Left lung (tissue), 10 donors: ENCODE data around the gene ZNF212. TPM values are rescaled to one million over a fixed set of nuclear protein-coding genes. Genes with fewer than 3 reads are reported as not detected.

Experiments used
- ATAC-seq: fragments of 200-7000 bp; cut with Tn5 transposase; one replicate; pipeline ENCODE4 v1.9.1; 2020; ENCODE audit warnings: moderate library complexity
- DNase-seq, 4 donors: peaks; one replicate each; pipeline ENCODE4 v3.0.0-alpha.2; 2013 to 2020
- H3K27ac ChIP-seq, 2 donors: fragments of 200-600 bp; sonication (generic) in 1 of 2; one replicate each; pipeline versions ENCODE4 v1.5.0 to v1.8.0; 2020 to 2021
- H3K27me3 ChIP-seq, 2 donors: fragments of 200-600 bp; sonication (generic) in 1 of 2; one replicate each; pipeline versions ENCODE4 v1.5.0 to v1.8.0; 2020 to 2021
- H3K36me3 ChIP-seq, 2 donors: fragments of 200-600 bp; sonication (generic) in 1 of 2; one replicate each; pipeline versions ENCODE4 v1.5.0 to v1.8.0; 2020 to 2021
- H3K4me1 ChIP-seq, 2 donors: fragments of 200-600 bp; one replicate each; pipeline ENCODE4 v1.8.0; 2021
- H3K4me3 ChIP-seq, 2 donors: fragments of 200-600 bp; sonication (generic) in 1 of 2; one replicate each; pipeline versions ENCODE4 v1.5.0 to v1.8.0; 2020 to 2021; ENCODE audit warnings: mild to moderate bottlenecking in 1 of 2
- H3K9me3 ChIP-seq, 2 donors: fragments of 200-600 bp; sonication (generic) in 1 of 2; one replicate each; pipeline versions ENCODE4 v1.5.0 to v1.8.0; 2020 to 2021
- intact Hi-C, 2 donors: fragments of 100-400 bp; cut with DNase I; formaldehyde crosslinking; loops; one replicate each; pipeline versions ENCODE4 v1.11.2 to v1.14.2; 2022
- polyA plus RNA-seq, 6 donors: library from polyadenylated mRNA; unstranded; fragments of 120-200 nt; gene quantifications; one replicate each; pipeline ENCODE4 v1.2.1, GENCODE V29; 2013; ENCODE audit not compliant: insufficient read length in 6 of 6
- total RNA-seq, 2 donors: library from RNA; stranded (reverse); fragmentation: NEBNext Ultra II Directional; extraction: Animal tissue kit (Norgen Biotek cat#: 25700); gene quantifications; one replicate each; pipeline ENCODE4 v1.2.1, GENCODE V29; 2021
- TF ChIP-seq, protein P1 (sequence below), 2 donors: fragments of 200-600 bp; sonication (generic) in 1 of 2; IDR thresholded peaks; one replicate each; pipeline versions ENCODE4 v1.5.0 to v1.8.0; 2021; ENCODE audit warnings: antibody characterized with exemption in 2 of 2
- donor health status: DM: no; HTN: yes; CAD: no.
- donor health status: DM: no; HTN: no; CAD: no.

ZNF212 gene
- total and polyA plus RNA-seq, 8 donors, result 7.4 to 18.1 (median 16.0) TPM

DNA sequence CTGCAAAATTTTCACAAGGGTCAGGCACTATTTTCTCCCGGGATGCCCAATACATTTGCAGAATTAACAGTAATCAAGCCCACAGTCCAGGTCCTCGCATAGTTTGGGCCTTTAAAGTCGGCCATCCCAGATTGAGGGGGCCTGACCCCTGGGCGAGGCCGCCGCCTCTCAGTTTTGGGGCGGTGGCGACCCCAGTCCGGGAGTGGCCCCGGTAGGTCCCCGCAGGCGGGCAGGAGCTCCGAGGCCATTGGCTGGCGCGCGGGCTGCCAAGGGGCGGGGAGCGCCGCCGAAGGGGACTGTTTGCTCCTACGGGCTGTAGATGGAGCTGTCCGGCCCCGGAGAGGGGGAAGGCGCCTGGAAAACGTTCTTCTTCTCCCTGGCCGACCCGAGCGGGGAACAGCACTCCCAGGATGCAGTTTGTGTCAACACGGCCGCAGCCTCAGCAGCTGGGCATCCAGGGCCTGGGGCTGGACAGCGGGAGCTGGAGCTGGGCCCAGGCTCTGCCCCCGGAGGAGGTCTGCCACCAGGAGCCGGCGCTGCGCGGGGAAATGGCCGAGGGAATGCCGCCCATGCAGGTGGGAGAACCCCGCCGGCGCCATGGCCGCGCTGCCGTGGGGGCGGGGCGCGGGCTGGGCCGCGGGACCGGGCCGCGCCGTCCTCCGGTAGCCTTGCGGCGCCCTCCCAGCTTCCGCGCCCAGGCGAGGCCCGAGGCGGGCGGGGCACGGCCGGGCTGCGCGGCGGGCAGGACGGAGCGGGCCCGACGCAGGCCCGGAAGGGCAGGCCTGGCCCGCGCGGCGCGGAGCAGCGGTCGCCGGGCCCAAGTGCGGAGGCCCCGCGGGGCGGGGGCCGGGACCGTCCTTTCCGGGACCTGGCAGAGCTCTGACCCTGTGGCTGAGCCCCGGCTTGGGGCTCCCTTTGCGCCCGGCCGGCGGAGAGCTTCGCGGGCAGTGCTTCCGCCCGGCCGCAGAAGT lies 44.0 kb upstream of the ZNF212 start, which contains the start of gene ZNF282:
TSS of gene ZNF282 (plus strand) at position 367 of the 971 bp plus-strand sequence. CDS start at position 411, 44 bp downstream.
- peak; percentile 98 for ATAC-seq
- Histone ChIP-seq H3K27ac (peak within 1 kb of the TSS; percentile 85 to 92), H3K27me3 (peaks cover 0 to 1% of the 10 kb centered on the region in 2 donors), H3K4me3 (peak within 1 kb of the TSS; percentile 76 to 86), H3K9me3 (no peaks in the 10 kb centered on the region), H3K4me1 (peaks cover 10 to 31% of the 10 kb centered on the region in 2 donors), H3K36me3 (peaks cover 0 to 27% of the 10 kb centered on the region in 2 donors)
- TF ChIP-seq, protein P1, sequence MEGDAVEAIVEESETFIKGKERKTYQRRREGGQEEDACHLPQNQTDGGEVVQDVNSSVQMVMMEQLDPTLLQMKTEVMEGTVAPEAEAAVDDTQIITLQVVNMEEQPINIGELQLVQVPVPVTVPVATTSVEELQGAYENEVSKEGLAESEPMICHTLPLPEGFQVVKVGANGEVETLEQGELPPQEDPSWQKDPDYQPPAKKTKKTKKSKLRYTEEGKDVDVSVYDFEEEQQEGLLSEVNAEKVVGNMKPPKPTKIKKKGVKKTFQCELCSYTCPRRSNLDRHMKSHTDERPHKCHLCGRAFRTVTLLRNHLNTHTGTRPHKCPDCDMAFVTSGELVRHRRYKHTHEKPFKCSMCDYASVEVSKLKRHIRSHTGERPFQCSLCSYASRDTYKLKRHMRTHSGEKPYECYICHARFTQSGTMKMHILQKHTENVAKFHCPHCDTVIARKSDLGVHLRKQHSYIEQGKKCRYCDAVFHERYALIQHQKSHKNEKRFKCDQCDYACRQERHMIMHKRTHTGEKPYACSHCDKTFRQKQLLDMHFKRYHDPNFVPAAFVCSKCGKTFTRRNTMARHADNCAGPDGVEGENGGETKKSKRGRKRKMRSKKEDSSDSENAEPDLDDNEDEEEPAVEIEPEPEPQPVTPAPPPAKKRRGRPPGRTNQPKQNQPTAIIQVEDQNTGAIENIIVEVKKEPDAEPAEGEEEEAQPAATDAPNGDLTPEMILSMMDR (IDR thresholded peaks at IDR 0.05), result peak; percentile 56 to 62
- intact Hi-C loops, result no loop called here
- peak; percentile 88 to 96 (median 92) for DNase-seq

DNA sequence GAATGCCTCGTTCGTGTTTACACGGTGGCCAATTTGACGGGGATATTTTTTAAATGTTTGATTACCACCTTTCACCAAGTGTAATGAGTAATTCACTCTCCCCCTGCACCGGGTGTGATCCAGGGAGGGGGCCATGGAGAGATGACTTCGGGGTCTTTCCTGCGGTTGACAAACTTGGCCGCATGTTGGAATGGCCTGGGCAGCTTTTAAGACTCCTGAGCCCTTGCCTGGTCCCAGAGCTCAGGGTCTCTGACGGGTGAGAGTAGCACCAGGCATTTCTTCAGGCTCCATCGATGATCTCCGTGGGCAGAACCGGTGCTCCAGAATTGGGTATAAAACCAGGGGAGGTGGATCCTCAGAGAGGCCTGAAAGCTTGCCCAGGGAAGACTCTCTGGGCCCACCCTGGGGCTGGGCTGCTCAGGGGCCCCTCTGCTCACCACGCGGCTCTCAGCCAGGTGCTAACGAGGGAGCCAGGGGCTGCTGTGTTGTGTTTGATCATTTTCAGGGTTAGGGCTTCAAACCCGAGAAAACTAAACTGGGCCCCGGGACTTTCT lies 43.2 kb upstream of the ZNF212 start:
- no peak for ATAC-seq
- intact Hi-C loops, result no loop called here

DNA sequence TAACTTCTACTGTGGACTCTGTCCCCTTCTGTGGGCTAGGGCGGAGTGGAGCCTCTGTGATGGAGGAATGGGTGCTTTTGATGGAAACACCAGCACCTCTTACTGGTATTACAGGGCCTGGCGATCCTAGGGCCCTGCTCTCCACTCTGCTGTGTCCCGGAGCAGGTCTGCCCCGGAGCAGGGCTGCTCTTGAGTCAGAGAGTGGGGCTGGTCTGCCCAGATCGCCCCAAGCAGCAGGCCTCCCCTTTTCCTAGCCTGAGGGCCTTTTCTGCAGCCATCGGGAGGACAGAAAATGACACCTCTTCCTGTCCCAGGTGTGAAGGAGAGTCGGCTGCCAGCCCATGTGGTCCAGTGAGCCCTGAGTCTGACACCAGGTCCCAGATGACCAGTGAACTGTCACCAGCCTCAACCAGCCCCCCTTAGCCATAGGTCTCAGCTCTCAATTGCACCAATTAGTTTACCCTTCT lies 42.7 kb upstream of the ZNF212 start:
- no peak for DNase-seq
- Histone ChIP-seq H3K36me3 (peaks cover 0 to 39% of the 10 kb centered on the region in 2 donors), H3K27me3 (no peaks in the 10 kb centered on the region), H3K4me1 (peaks cover 10 to 25% of the 10 kb centered on the region in 2 donors), H3K9me3 (no peaks in the 10 kb centered on the region), H3K4me3 (peak overlapping the region; percentile 76 to 86), H3K27ac (peak overlapping the region in 1 of 2 donors; percentile 92)
- peak; percentile 16 for ATAC-seq
- TF ChIP-seq, protein P1 (IDR thresholded peaks at IDR 0.05), result no peak
- intact Hi-C loops, result no loop called here

More for the DNA sequence above, 43.2 kb upstream of the ZNF212 start:
- Histone ChIP-seq H3K36me3 (peaks cover 0 to 34% of the 10 kb centered on the region in 2 donors), H3K27ac (peak overlapping the region; percentile 85 to 92), H3K4me3 (peak overlapping the region; percentile 76 to 86), H3K9me3 (no peaks in the 10 kb centered on the region), H3K27me3 (no peaks in the 10 kb centered on the region), H3K4me1 (peaks cover 10 to 25% of the 10 kb centered on the region in 2 donors)
- DNase-seq, result no peak
- TF ChIP-seq, protein P1 (IDR thresholded peaks at IDR 0.05), result no peak

DNA sequence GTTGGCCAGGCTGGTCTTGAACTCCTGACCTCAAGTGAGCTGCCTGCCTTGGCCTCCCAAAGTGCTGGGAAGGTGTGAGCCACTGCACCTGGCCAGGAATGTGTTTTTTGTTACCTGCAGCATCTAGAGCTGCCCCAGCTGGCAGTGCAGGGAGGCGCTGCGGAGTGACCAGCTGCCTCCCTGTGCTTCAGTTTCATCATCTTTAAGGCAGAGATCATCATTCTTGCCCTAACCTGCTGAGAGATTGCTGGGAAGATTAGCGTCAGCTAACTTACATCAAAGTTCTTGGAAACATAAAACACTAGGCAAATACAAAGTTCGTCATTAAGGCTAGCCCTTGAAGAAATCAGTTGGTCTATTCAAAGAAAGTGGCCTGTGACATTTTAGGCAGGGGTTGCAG lies 41.8 kb upstream of the ZNF212 start:
- no peak for DNase-seq
- intact Hi-C loops, result no loop called here

More for the DNA sequence above, 41.8 kb upstream of the ZNF212 start:
- Histone ChIP-seq H3K9me3 (no peaks in the 10 kb centered on the region), H3K27me3 (no peaks in the 10 kb centered on the region), H3K4me3 (no peak overlapping the region), H3K4me1 (peaks cover 10 to 25% of the 10 kb centered on the region in 2 donors), H3K36me3 (peaks cover 0 to 49% of the 10 kb centered on the region in 2 donors), H3K27ac (no peak overlapping the region)
- no peak for ATAC-seq
- TF ChIP-seq, protein P1 (IDR thresholded peaks at IDR 0.05), result no peak
